Vagina (tissue), 2 donors: ENCODE data around the gene PRKCE. TPM values are rescaled to one million over a fixed set of nuclear protein-coding genes. Genes with fewer than 3 reads are reported as not detected.

Source experiments
- DNase-seq, 2 donors: peaks; one replicate each; pipeline ENCODE4 v3.0.0-alpha.2; 2017; ENCODE audit errors: extremely low spot score in 2 of 2
- H3K27ac ChIP-seq: fragments of 200-600 bp; sonication (generic); one replicate; pipeline ENCODE4 v1.5.1; 2019
- H3K27me3 ChIP-seq: fragments of 200-600 bp; sonication (generic); one replicate; pipeline ENCODE4 v1.5.1; 2019
- H3K36me3 ChIP-seq, 2 donors: fragments of 200-600 bp; sonication (generic); one replicate each; pipeline ENCODE4 v1.5.1; 2017 to 2019
- H3K4me1 ChIP-seq: fragments of 200-600 bp; sonication (generic); one replicate; pipeline ENCODE4 v1.5.1; 2019
- H3K4me3 ChIP-seq, 2 donors: fragments of 200-600 bp; sonication (generic); 1 replicate in 1 of 2; 2 replicates in 1 of 2; pipeline ENCODE4 v1.5.1; 2016 to 2019
- H3K9me3 ChIP-seq: fragments of 200-600 bp; sonication (generic); one replicate; pipeline ENCODE4 v1.5.1; 2019
- CTCF ChIP-seq, 3 experiments: fragments of 450-650 bp in 2 of 3; fragments of 200-600 bp in 1 of 3; sonication (generic) in 1 of 3; IDR thresholded peaks; one replicate each; pipeline ENCODE4 v1.5.1; 2017 to 2019; ENCODE audit warnings: antibody characterized with exemption in 3 of 3, mild to moderate bottlenecking in 2 of 3, moderate library complexity in 2 of 3
- POLR2A ChIP-seq, 2 donors: fragments of 450-650 bp; IDR thresholded peaks; one replicate each; pipeline ENCODE4 v1.6.1; 2017; ENCODE audit warnings: antibody characterized with exemption in 2 of 2, mild to moderate bottlenecking in 2 of 2, moderate library complexity in 2 of 2
- POLR2AphosphoS5 ChIP-seq, 2 donors: sonication (generic); formaldehyde crosslinking; IDR thresholded peaks; one replicate each; pipeline ENCODE4 v1.9.0; 2017; ENCODE audit warnings: antibody characterized with exemption in 2 of 2, mild to moderate bottlenecking in 2 of 2, low read depth in 1 of 2; ENCODE audit not compliant: insufficient read depth in 1 of 2
- intact Hi-C: fragments of 100-400 bp; cut with DNase I; formaldehyde crosslinking; loops from one replicate; pipeline ENCODE4 v1.15.1; 2023
- total RNA-seq: library from RNA; depleted of rRNA; stranded (reverse); fragments of >200 nt; gene quantifications from one replicate; pipeline ENCODE4 v1.2.3, GENCODE V29; 2016

Gene PRKCE
- total RNA-seq, 1 donor from 2014 or later: 11.8 TPM

GRCh38 chr2:46040563-46041155 is 389.2 kb downstream of the PRKCE start:
- Histone ChIP-seq H3K27me3 (no peaks in the 10 kb centered on the region), H3K9me3 (no peaks in the 10 kb centered on the region), H3K4me1 (peaks cover 44% of the 10 kb centered on the region), H3K27ac (peak overlapping the region; percentile 55), H3K4me3 (no peak overlapping the region), H3K36me3 (no peaks in the 10 kb centered on the region)
- intact Hi-C loops: no loop called here
- no peak for DNase-seq
- no peak for TF ChIP-seq POLR2A (IDR thresholded peaks at IDR 0.05)
- no peak for TF ChIP-seq CTCF (IDR thresholded peaks at IDR 0.05)

- Histone ChIP-seq H3K27ac (peak overlapping the region; percentile 55), H3K36me3 (no peaks in the 10 kb centered on the region), H3K9me3 (no peaks in the 10 kb centered on the region), H3K4me1 (peaks cover 40% of the 10 kb centered on the region), H3K27me3 (no peaks in the 10 kb centered on the region), H3K4me3 (no peak overlapping the region)
- DNase-seq: no peak
- TF ChIP-seq CTCF (IDR thresholded peaks at IDR 0.05) (no peak), POLR2AphosphoS5 (IDR thresholded peaks at IDR 0.05; ENCODE audit: insufficient read depth in 1 of 2, low read depth in 1 of 2) (no peak), POLR2A (IDR thresholded peaks at IDR 0.05) (no peak)
- intact Hi-C loops: no loop called here
These were observed 390.0 kb downstream of the PRKCE start for GRCh38 chr2:46041434-46041833.

GRCh38 chr2:46042207-46042637 is 390.7 kb downstream of the PRKCE start:
- Histone ChIP-seq H3K9me3 (no peaks in the 10 kb centered on the region), H3K27me3 (no peaks in the 10 kb centered on the region), H3K36me3 (no peaks in the 10 kb centered on the region), H3K4me3 (no peak overlapping the region), H3K27ac (no peak overlapping the region), H3K4me1 (peaks cover 32% of the 10 kb centered on the region)
- DNase-seq: no peak
- no peak for TF ChIP-seq POLR2A (IDR thresholded peaks at IDR 0.05)
- no peak for TF ChIP-seq CTCF (IDR thresholded peaks at IDR 0.05)
- TF ChIP-seq POLR2AphosphoS5 (IDR thresholded peaks at IDR 0.05; ENCODE audit: insufficient read depth in 1 of 2, low read depth in 1 of 2): no peak
- intact Hi-C loops: no loop called here

- H3K27ac ChIP-seq: no peak overlapping the region
These were observed 391.2 kb downstream of the PRKCE start for GRCh38 chr2:46042711-46043110.

More at GRCh38 chr2:46042711-46043110, 391.2 kb downstream of the PRKCE start:
- H3K4me3 ChIP-seq: no peak overlapping the region
- TF ChIP-seq POLR2A (IDR thresholded peaks at IDR 0.05) (no peak), CTCF (IDR thresholded peaks at IDR 0.05) (no peak), POLR2AphosphoS5 (IDR thresholded peaks at IDR 0.05; ENCODE audit: insufficient read depth in 1 of 2, low read depth in 1 of 2) (no peak)
- H3K4me1 ChIP-seq: peaks cover 27% of the 10 kb centered on the region
- H3K27me3 ChIP-seq: no peaks in the 10 kb centered on the region
- H3K36me3 ChIP-seq: no peaks in the 10 kb centered on the region
- H3K9me3 ChIP-seq: no peaks in the 10 kb centered on the region
- no peak for DNase-seq
- intact Hi-C loops: no loop called here
